ENCODE results near the gene ENTPD1.
"Not testable (repeated sequence)": the region's sequence is repeated elsewhere in the genome, so short reads cannot be mapped to it uniquely, and the experiment has no call there.

The ENTPD1 gene

GRCh38 chr10:95756041-95756761, at the start of gene ENTPD1:
Gene ENTPD1 (plus strand): TSS chr10:95756163. CDS start chr10:95756240, 77 bp downstream.
- peak; percentile 53 for DNase-seq

GRCh38 chr10:95706573-95706972, 49.4 kb upstream of the ENTPD1 start:
- DNase-seq: no peak

- DNase-seq: no peak
Observed at GRCh38 chr10:95706990-95707389, 49.0 kb upstream of the ENTPD1 start.

GRCh38 chr10:95711492-95711891, 44.5 kb upstream of the ENTPD1 start:
- no peak for DNase-seq

- no peak for DNase-seq
Observed at GRCh38 chr10:95716466-95716865, 39.5 kb upstream of the ENTPD1 start.

GRCh38 chr10:95716866-95717265, 39.1 kb upstream of the ENTPD1 start:
- no peak for DNase-seq

- DNase-seq: peak; percentile 67
Observed at GRCh38 chr10:95720745-95721144, 35.2 kb upstream of the ENTPD1 start.

- not testable (repeated sequence) for DNase-seq
Observed at GRCh38 chr10:95722496-95722895, 33.5 kb upstream of the ENTPD1 start.

GRCh38 chr10:95728526-95728925, 27.4 kb upstream of the ENTPD1 start:
- DNase-seq: no peak

- DNase-seq: no peak
Observed at GRCh38 chr10:95729323-95730055, 26.5 kb upstream of the ENTPD1 start.

- DNase-seq: no peak
Observed at GRCh38 chr10:95730233-95730632, 25.7 kb upstream of the ENTPD1 start.

GRCh38 chr10:95732907-95733306, 23.1 kb upstream of the ENTPD1 start:
- DNase-seq: not testable (repeated sequence)

- DNase-seq: no peak
Observed at GRCh38 chr10:95739056-95739455, 16.9 kb upstream of the ENTPD1 start.

GRCh38 chr10:95741807-95742467, 14.0 kb upstream of the ENTPD1 start:
- DNase-seq: no peak

- DNase-seq: no peak
Observed at GRCh38 chr10:95742485-95742884, 13.5 kb upstream of the ENTPD1 start.

- no peak for DNase-seq
Observed at GRCh38 chr10:95742962-95743535, 12.9 kb upstream of the ENTPD1 start.

- DNase-seq: no peak
Observed at GRCh38 chr10:95745501-95745900, 10.5 kb upstream of the ENTPD1 start.

- DNase-seq: no peak
Observed at GRCh38 chr10:95748349-95748748, 7.6 kb upstream of the ENTPD1 start.

- peak; percentile 57 for DNase-seq
Observed at GRCh38 chr10:95755511-95756004, 405 bp upstream of the ENTPD1 start.

- no peak for DNase-seq
Observed at GRCh38 chr10:95756809-95757684, 1.1 kb downstream of the ENTPD1 start.

GRCh38 chr10:95758351-95759025, 2.5 kb downstream of the ENTPD1 start:
- no peak for DNase-seq
